IMR-90 (cell line): ENCODE data around the gene KCNAB2. TPM values are rescaled to one million over a fixed set of nuclear protein-coding genes. Genes with fewer than 3 reads are reported as not detected.
A peak's percentile ranks its signal among the peaks of the same experiment; 100 is the strongest.

ENCODE experiments used
- ATAC-seq: fragments of 200-7000 bp; cut with Tn5 transposase; 2 replicates; pipeline ENCODE4 v1.9.1; 2020; ENCODE audit warnings: low read depth, mild to moderate bottlenecking, moderate library complexity
- BruUV-seq: library from RNA; stranded (reverse); fragments of 400-500 nt; replicated peaks from 2 replicates; lab custom pipeline; 2021; lab: Mats Ljungman, UMichigan
- CTCF ChIA-PET: fragments of 300-600 bp; formaldehyde crosslinking; extraction: SDS; loops from one replicate; lab custom pipeline; 2021; ENCODE audit warnings: antibody characterized with exemption; lab: Yijun Ruan, JAX
- POLR2A ChIA-PET: fragments of 300-600 bp; sonication (Branson Sonifier 250); formaldehyde crosslinking; loops from one replicate; lab custom pipeline; 2022; ENCODE audit warnings: antibody characterized with exemption; ENCODE audit not compliant: unreplicated experiment; lab: Charles Lee
- DNase-seq: peaks from one replicate; pipeline ENCODE4 v3.0.0; 2013
- H2AFZ ChIP-seq: replicated peaks from 2 replicates; pipeline ENCODE3; 2013; ENCODE audit warnings: low read length, mild to moderate bottlenecking; ENCODE audit not compliant: poor library complexity
- H2AK5ac ChIP-seq: 2 replicates; pipeline ENCODE4 v1.6.1; 2013; ENCODE audit warnings: low read depth, low read length, inconsistent platforms
- H2AK9ac ChIP-seq: replicated peaks from 2 replicates; pipeline ENCODE3; 2013; ENCODE audit warnings: mild to moderate bottlenecking, low read depth, low read length, moderate library complexity; ENCODE audit not compliant: poor library complexity
- H2BK120ac ChIP-seq: 2 replicates; pipeline ENCODE4 v1.6.1; 2013; ENCODE audit warnings: low read depth, low read length, inconsistent platforms
- H2BK15ac ChIP-seq: 3 replicates; pipeline ENCODE4 v1.6.1; 2013; ENCODE audit warnings: low read depth, low read length, inconsistent platforms
- H2BK20ac ChIP-seq: 2 replicates; pipeline ENCODE4 v1.6.1; 2013; ENCODE audit warnings: low read depth, mild to moderate bottlenecking, inconsistent platforms, low read length, moderate library complexity
- H2BK5ac ChIP-seq: 2 replicates; pipeline ENCODE4 v1.6.1; 2013; ENCODE audit warnings: mild to moderate bottlenecking, low read depth, low read length, inconsistent platforms; ENCODE audit not compliant: poor library complexity, severe bottlenecking
- H3K14ac ChIP-seq: replicated peaks from 2 replicates; pipeline ENCODE4 v1.6.1; 2013; ENCODE audit warnings: low read depth, low read length, inconsistent platforms
- H3K18ac ChIP-seq: 2 replicates; pipeline ENCODE4 v1.6.1; 2013; ENCODE audit warnings: low read depth, low read length, control low read depth
- H3K23ac ChIP-seq: 2 replicates; pipeline ENCODE4 v1.6.1; 2013; ENCODE audit warnings: low read depth, low read length, inconsistent platforms
- H3K27ac ChIP-seq: 2 replicates; pipeline ENCODE4 v1.5.1; 2013; ENCODE audit warnings: mild to moderate bottlenecking, control low read depth, low read length; ENCODE audit not compliant: insufficient read depth
- H3K27me3 ChIP-seq: 2 replicates; pipeline ENCODE4 v1.6.1; 2013; ENCODE audit warnings: low read length; ENCODE audit not compliant: control insufficient read depth, insufficient read depth
- H3K36me3 ChIP-seq: 2 replicates; pipeline ENCODE4 v1.6.1; 2013; ENCODE audit warnings: low read length, mixed read lengths; ENCODE audit not compliant: control insufficient read depth, insufficient read depth
- H3K4ac ChIP-seq: 2 replicates; pipeline ENCODE4 v1.6.1; 2013; ENCODE audit warnings: low read depth, low read length, inconsistent platforms
- H3K4me1 ChIP-seq: 2 replicates; pipeline ENCODE4 v1.6.1; 2013; ENCODE audit warnings: low read length, mixed read lengths; ENCODE audit not compliant: control insufficient read depth, insufficient read depth
- H3K4me2 ChIP-seq: 2 replicates; pipeline ENCODE4 v1.6.1; 2013; ENCODE audit warnings: low read depth, mild to moderate bottlenecking, control low read depth, low read length, moderate library complexity
- H3K4me3 ChIP-seq: 2 replicates; pipeline ENCODE4 v1.5.1; 2013; ENCODE audit warnings: low read depth, mild to moderate bottlenecking, control low read depth, low read length, moderate library complexity; ENCODE audit not compliant: insufficient read depth
- H3K56ac ChIP-seq: 2 replicates; pipeline ENCODE4 v1.6.1; 2013; ENCODE audit warnings: low read length, inconsistent platforms; ENCODE audit not compliant: insufficient read depth; ENCODE audit errors: extremely low read depth
- H3K79me1 ChIP-seq, 2 experiments: 2 replicates each; pipeline ENCODE4 v1.6.1; 2013; ENCODE audit warnings: low read length in 2 of 2, inconsistent platforms in 1 of 2, low read depth in 1 of 2
- H3K9ac ChIP-seq: 2 replicates; pipeline ENCODE4 v1.6.1; 2013; ENCODE audit warnings: low read depth, low read length, control low read depth
- H3K9me1 ChIP-seq: 2 replicates; pipeline ENCODE4 v1.6.1; 2013; ENCODE audit warnings: low read length, inconsistent platforms; ENCODE audit not compliant: insufficient read depth
- H3K9me3 ChIP-seq: 2 replicates; pipeline ENCODE4 v1.6.1; 2013; ENCODE audit warnings: low read length; ENCODE audit not compliant: control insufficient read depth, insufficient read depth
- H4K20me1 ChIP-seq: 2 replicates; pipeline ENCODE4 v1.6.1; 2013; ENCODE audit warnings: low read length, inconsistent platforms; ENCODE audit not compliant: insufficient read depth
- H4K5ac ChIP-seq: 2 replicates; pipeline ENCODE4 v1.6.1; 2013; ENCODE audit warnings: mild to moderate bottlenecking, low read depth, low read length, control low read depth
- H4K8ac ChIP-seq, 2 experiments: 2 replicates each; pipeline ENCODE4 v1.6.1; 2013; ENCODE audit warnings: low read depth in 2 of 2, low read length in 2 of 2, control low read depth in 1 of 2, inconsistent platforms in 1 of 2
- H4K91ac ChIP-seq: 2 replicates; pipeline ENCODE4 v1.6.1; 2013; ENCODE audit warnings: low read depth, low read length, inconsistent platforms; ENCODE audit not compliant: insufficient read depth
- BHLHE40 ChIP-seq: fragments of 150-350 bp; IDR thresholded peaks from 2 replicates; pipeline ENCODE4 v1.6.1; 2016; ENCODE audit warnings: mild to moderate bottlenecking, low read depth, low read length
- CEBPB ChIP-seq: IDR thresholded peaks from 2 replicates; pipeline ENCODE4 v1.6.1; 2012; ENCODE audit warnings: low read depth, low read length, improper control_type of control experiment
- CHD1 ChIP-seq: IDR thresholded peaks from 2 replicates; pipeline ENCODE4 v1.6.1; 2012; ENCODE audit warnings: low read depth, low read length, improper control_type of control experiment
- FOS ChIP-seq: fragments of 150-350 bp; IDR thresholded peaks from 2 replicates; pipeline ENCODE4 v1.6.1; 2016; ENCODE audit warnings: low read depth, low read length
- MAFK ChIP-seq: IDR thresholded peaks from 2 replicates; pipeline ENCODE4 v1.6.1; 2012; ENCODE audit warnings: low read depth, low read length, improper control_type of control experiment
- MAZ ChIP-seq: IDR thresholded peaks from 2 replicates; pipeline ENCODE4 v1.6.1; 2012; ENCODE audit warnings: low read depth, mild to moderate bottlenecking, low read length, improper control_type of control experiment, moderate library complexity, borderline replicate concordance
- MXI1 ChIP-seq: IDR thresholded peaks from 2 replicates; pipeline ENCODE4 v1.6.1; 2012; ENCODE audit warnings: low read depth, mild to moderate bottlenecking, low read length, moderate library complexity, borderline replicate concordance
- NFE2L2 ChIP-seq: fragments of 150-350 bp; IDR thresholded peaks from 2 replicates; pipeline ENCODE4 v1.6.1; 2016; ENCODE audit warnings: low read depth, mild to moderate bottlenecking, low read length
- POLR2A ChIP-seq: IDR thresholded peaks from 2 replicates; pipeline ENCODE4 v1.6.1; 2012; ENCODE audit warnings: mild to moderate bottlenecking, low read depth, low read length
- RAD21 ChIP-seq: IDR thresholded peaks from 2 replicates; pipeline ENCODE4 v1.6.1; 2012; ENCODE audit warnings: low read length, improper control_type of control experiment
- RFX5 ChIP-seq: IDR thresholded peaks from 2 replicates; pipeline ENCODE4 v1.8.0; 2012; ENCODE audit warnings: low read depth, mild to moderate bottlenecking, low read length, moderate library complexity
- WGBS, 2 experiments: methylation state at CpG; one replicate each; pipeline versions ENCODE4 v1.1.5 to v1.1.7; 2013; ENCODE audit warnings: missing lambda C conversion rate in 2 of 2; ENCODE audit not compliant: insufficient read length in 1 of 2; ENCODE audit errors: extremely low coverage in 2 of 2; 5-methylcytosine and 5-hydroxymethylcytosine counted together
- dilution Hi-C: fragments of 300-500 bp; cut with HindIII; formaldehyde crosslinking; loops from one replicate; pipeline ENCODE4 v1.14.3; 2018; ENCODE audit warnings: low sequenced_read_pairs; ENCODE audit not compliant: unreplicated experiment
- in situ Hi-C: fragments of 300-500 bp; cut with MboI; formaldehyde crosslinking; loops from 3 replicates; pipeline ENCODE4 v1.14.3; 2019; ENCODE audit warnings: low sequenced_read_pairs, inconsistent platforms, mixed read lengths
- intact Hi-C: fragments of 100-400 bp; cut with micrococcal nuclease; formaldehyde crosslinking; loops from 2 replicates; pipeline ENCODE4 v1.10.0; 2022
- polyA plus RNA-seq, 3 experiments: library from polyadenylated mRNA; depleted of rRNA; stranded (reverse); fragments of >200 nt; gene quantifications; 2 replicates each; pipeline ENCODE4 v1.2.3, GENCODE V29; 2012; ENCODE audit warnings: low replicate concordance in 1 of 3
- total RNA-seq: library from RNA; depleted of rRNA; stranded (reverse); fragments of >200 nt; gene quantifications from 2 replicates; pipeline ENCODE4 v1.2.3, GENCODE V29; 2012
- TF ChIP-seq, protein P1 (sequence below): fragments of 150-350 bp; IDR thresholded peaks from 2 replicates; pipeline ENCODE4 v1.6.1; 2016; ENCODE audit warnings: low read depth, mild to moderate bottlenecking, low read length, moderate library complexity, borderline replicate concordance
- TF ChIP-seq, protein P2 (sequence below): fragments of 150-350 bp; IDR thresholded peaks from 2 replicates; pipeline ENCODE4 v1.6.1; 2017; ENCODE audit warnings: mild to moderate bottlenecking, antibody characterized with exemption, low read length, low read depth
- TF ChIP-seq, protein P3 (sequence below): conservative IDR thresholded peaks from 2 replicates; pipeline ENCODE4 v1.5.1; 2012; ENCODE audit warnings: mild to moderate bottlenecking, low read depth, low read length, improper control_type of control experiment

KCNAB2 gene
- total and polyA plus RNA-seq, 2 of the 4 experiments (the other 2 are of a cell fraction): 1.3 to 4.2 TPM

DNA sequence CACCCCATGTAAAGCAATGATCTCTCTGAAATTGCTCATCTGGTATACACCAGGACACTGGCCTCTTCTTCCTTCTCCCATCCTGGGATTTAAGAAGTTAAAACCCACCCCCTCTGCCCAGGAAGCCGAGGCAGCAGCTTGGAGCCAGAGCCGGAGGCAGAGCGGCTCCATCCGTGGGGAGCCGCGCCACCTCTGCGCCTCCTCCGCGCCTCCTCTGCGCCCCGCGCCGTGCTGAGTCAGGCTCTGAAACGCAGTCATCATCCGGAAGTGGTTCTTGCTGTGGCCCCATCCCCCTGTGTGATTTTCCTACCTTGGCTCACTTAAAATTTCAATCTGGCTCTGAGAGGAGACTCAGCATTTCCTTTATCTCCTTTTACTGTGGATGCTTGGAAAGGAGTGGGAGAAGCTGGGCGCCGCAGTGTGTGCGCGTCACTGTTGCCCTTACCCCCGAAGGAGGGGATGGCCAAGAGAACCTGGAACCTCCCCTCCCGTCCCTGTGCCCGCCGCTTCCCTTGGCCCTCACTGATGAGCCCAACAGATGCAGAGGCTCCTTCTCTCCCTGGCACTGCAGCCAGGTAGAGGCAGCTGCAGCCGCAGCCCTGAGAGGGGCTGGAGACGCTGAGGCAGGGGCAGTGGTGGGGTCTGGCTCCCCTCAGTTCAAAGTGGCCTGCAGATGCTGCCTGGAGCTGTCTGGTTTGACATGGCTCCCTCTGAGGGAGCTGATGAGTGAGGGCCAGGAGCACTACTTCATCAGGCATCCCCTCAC is 38.2 kb upstream of the KCNAB2 start:
- Histone ChIP-seq H4K91ac (no peak overlapping the region), H3K18ac (no peak overlapping the region), H2BK15ac (no peak overlapping the region), H3K9ac (no peak overlapping the region), H3K79me1 (no peaks in the 10 kb centered on the region), H3K36me3 (no peaks in the 10 kb centered on the region), H2AK9ac (no peak overlapping the region), H2BK5ac (peak overlapping the region; percentile 26), H2BK20ac (no peak overlapping the region), H3K27ac (no peak overlapping the region; the same call in 1 of the 2 replicates), H3K4me3 (no peak overlapping the region), H4K5ac (no peak overlapping the region), H3K4me2 (no peak overlapping the region), H3K4me1 (peaks cover 2% of the 10 kb centered on the region; the same call in 1 of the 2 replicates), H3K27me3 (no peaks in the 10 kb centered on the region), H4K8ac (peak overlapping the region in 1 of 2 experiments; percentile 52; a peak in 2 of 4 replicates), H2AFZ (peak overlapping the region; percentile 70), H3K14ac (no peak overlapping the region), H2AK5ac (no peak overlapping the region), H3K9me1 (no peaks in the 10 kb centered on the region), H3K56ac (no peak overlapping the region), H3K23ac (no peak overlapping the region; the same call in 1 of the 2 replicates), H3K9me3 (no peaks in the 10 kb centered on the region), H4K20me1 (no peaks in the 10 kb centered on the region), H3K4ac (no peak overlapping the region), H2BK120ac (0 out of 2 replicates have a peak overlapping the region, but pooled peaks have one; percentile 4)
- POLR2A ChIA-PET: no interaction called here
- 30% methylated on average over 4 of the region's 25 CpGs; no CpG with 5 or more reads in 1 of the 2 experiments for WGBS, 2 experiments
- DNase-seq (peak; percentile 40), ATAC-seq (peak; percentile 80)
- CTCF ChIA-PET: interaction anchor here (0.6 kb wide), 1 partner anchor 65 kb away, joined by 3 read pairs; no protein-coding TSS in a partner anchor
- intact Hi-C loops: no loop called here
- dilution Hi-C loops: no loop called here
- in situ Hi-C loops: no loop called here
- BruUV-seq: no TSS peak
- TF ChIP-seq NFE2L2: 0 out of 2 replicates have a peak, but pooled peaks have one; percentile 39
- no peak for TF ChIP-seq CEBPB
- TF ChIP-seq RFX5: no peak
- TF ChIP-seq RAD21: no peak
- no peak for TF ChIP-seq MXI1
- no peak for TF ChIP-seq MAZ
- TF ChIP-seq, protein P1, sequence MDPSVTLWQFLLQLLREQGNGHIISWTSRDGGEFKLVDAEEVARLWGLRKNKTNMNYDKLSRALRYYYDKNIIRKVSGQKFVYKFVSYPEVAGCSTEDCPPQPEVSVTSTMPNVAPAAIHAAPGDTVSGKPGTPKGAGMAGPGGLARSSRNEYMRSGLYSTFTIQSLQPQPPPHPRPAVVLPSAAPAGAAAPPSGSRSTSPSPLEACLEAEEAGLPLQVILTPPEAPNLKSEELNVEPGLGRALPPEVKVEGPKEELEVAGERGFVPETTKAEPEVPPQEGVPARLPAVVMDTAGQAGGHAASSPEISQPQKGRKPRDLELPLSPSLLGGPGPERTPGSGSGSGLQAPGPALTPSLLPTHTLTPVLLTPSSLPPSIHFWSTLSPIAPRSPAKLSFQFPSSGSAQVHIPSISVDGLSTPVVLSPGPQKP: no peak
- 0 out of 2 replicates have a peak, but pooled peaks have one; percentile 11 for TF ChIP-seq FOS
- TF ChIP-seq CHD1: no peak
- no peak for TF ChIP-seq POLR2A
- TF ChIP-seq BHLHE40: no peak
- TF ChIP-seq, protein P2, sequence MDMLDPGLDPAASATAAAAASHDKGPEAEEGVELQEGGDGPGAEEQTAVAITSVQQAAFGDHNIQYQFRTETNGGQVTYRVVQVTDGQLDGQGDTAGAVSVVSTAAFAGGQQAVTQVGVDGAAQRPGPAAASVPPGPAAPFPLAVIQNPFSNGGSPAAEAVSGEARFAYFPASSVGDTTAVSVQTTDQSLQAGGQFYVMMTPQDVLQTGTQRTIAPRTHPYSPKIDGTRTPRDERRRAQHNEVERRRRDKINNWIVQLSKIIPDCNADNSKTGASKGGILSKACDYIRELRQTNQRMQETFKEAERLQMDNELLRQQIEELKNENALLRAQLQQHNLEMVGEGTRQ: no peak
- TF ChIP-seq, protein P3, sequence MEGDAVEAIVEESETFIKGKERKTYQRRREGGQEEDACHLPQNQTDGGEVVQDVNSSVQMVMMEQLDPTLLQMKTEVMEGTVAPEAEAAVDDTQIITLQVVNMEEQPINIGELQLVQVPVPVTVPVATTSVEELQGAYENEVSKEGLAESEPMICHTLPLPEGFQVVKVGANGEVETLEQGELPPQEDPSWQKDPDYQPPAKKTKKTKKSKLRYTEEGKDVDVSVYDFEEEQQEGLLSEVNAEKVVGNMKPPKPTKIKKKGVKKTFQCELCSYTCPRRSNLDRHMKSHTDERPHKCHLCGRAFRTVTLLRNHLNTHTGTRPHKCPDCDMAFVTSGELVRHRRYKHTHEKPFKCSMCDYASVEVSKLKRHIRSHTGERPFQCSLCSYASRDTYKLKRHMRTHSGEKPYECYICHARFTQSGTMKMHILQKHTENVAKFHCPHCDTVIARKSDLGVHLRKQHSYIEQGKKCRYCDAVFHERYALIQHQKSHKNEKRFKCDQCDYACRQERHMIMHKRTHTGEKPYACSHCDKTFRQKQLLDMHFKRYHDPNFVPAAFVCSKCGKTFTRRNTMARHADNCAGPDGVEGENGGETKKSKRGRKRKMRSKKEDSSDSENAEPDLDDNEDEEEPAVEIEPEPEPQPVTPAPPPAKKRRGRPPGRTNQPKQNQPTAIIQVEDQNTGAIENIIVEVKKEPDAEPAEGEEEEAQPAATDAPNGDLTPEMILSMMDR: no peak
- peak; percentile 43; the same call in 1 of the 2 replicates for TF ChIP-seq MAFK
